GM13977 (cell line): ENCODE results near the gene TMIGD3.

Experiments used
- DNase-seq: peaks from one replicate; pipeline ENCODE4 v3.0.0; 2012; ENCODE audit warnings: low spot score
- CTCF ChIP-seq: IDR thresholded peaks from 2 replicates; pipeline ENCODE4 v1.5.1; 2012; ENCODE audit warnings: mild to moderate bottlenecking, control low read depth; ENCODE audit not compliant: insufficient read depth; ENCODE audit errors: extremely low read depth, missing control alignments
- in situ Hi-C: fragments of 300-500 bp; cut with MboI; formaldehyde crosslinking; loops from one replicate; pipeline ENCODE4 v1.12.0; 2022; ENCODE audit warnings: low sequenced_read_pairs, low pct_unique_long_range_greater_than_20kb, mixed read lengths, inconsistent platforms; ENCODE audit not compliant: unreplicated experiment

Gene TMIGD3

GRCh38 chr1:111471012-111471411, 32.4 kb downstream of the TMIGD3 start:
- no peak for DNase-seq
- TF ChIP-seq CTCF, result no peak
- in situ Hi-C loops, result no loop called here

GRCh38 chr1:111470596-111470995, 32.8 kb downstream of the TMIGD3 start:
- in situ Hi-C loops, result no loop called here

GRCh38 chr1:111469539-111469938, 33.9 kb downstream of the TMIGD3 start:
- TF ChIP-seq CTCF, result no peak
- in situ Hi-C loops, result no loop called here
- DNase-seq, result no peak

More at GRCh38 chr1:111470596-111470995, 32.8 kb downstream of the TMIGD3 start:
- no peak for DNase-seq
- TF ChIP-seq CTCF, result no peak

GRCh38 chr1:111468717-111469100, 34.7 kb downstream of the TMIGD3 start:
- no peak for TF ChIP-seq CTCF
- in situ Hi-C loops, result no loop called here
- no peak for DNase-seq

- DNase-seq, result no peak
- in situ Hi-C loops, result no loop called here
- no peak for TF ChIP-seq CTCF
Observed at GRCh38 chr1:111467865-111468716, 35.3 kb downstream of the TMIGD3 start.

- no peak for TF ChIP-seq CTCF
- in situ Hi-C loops, result no loop called here
- DNase-seq, result no peak
Observed at GRCh38 chr1:111466480-111466879, 37.0 kb downstream of the TMIGD3 start.
